SK-N-SH treated with all-trans-retinoic acid at 6 μM for 48 hours (cell line): ENCODE results near the gene PFKP.

Source experiments
- ATAC-seq: fragments of 200-7000 bp; cut with Tn5 transposase; 3 replicates; pipeline ENCODE4 v1.9.1; 2020; ENCODE audit warnings: mild to moderate bottlenecking, moderate library complexity
- ARNTL ChIP-seq: fragments of 450-650 bp; formaldehyde crosslinking; IDR thresholded peaks from 2 replicates; pipeline ENCODE4 v1.5.0; 2020; ENCODE audit warnings: low read depth, mild to moderate bottlenecking, moderate library complexity, borderline replicate concordance
- BACH2 ChIP-seq: fragments of 250-450 bp; sonication (Bioruptor Pico); IDR thresholded peaks from 2 replicates; pipeline ENCODE4 v1.9.0; 2021; ENCODE audit warnings: mild to moderate bottlenecking, borderline replicate concordance
- CREB5 ChIP-seq: fragments of 250-450 bp; sonication (Bioruptor Pico); IDR thresholded peaks from 2 replicates; pipeline ENCODE4 v1.5.1; 2020; ENCODE audit warnings: low read depth, mild to moderate bottlenecking, moderate library complexity
- CSDC2 ChIP-seq: fragments of 250-450 bp; sonication (Bioruptor Pico); IDR thresholded peaks from 2 replicates; pipeline ENCODE4 v1.5.0; 2020; ENCODE audit warnings: mild to moderate bottlenecking, moderate library complexity
- CSRNP3 ChIP-seq: fragments of 250-450 bp; sonication (Bioruptor Pico); IDR thresholded peaks from 2 replicates; pipeline ENCODE4 v1.5.1; 2021; ENCODE audit warnings: mild to moderate bottlenecking, moderate library complexity
- ESRRG ChIP-seq: fragments of 250-450 bp; sonication (Bioruptor Pico); IDR thresholded peaks from 2 replicates; pipeline ENCODE4 v1.6.1; 2021; ENCODE audit warnings: mild to moderate bottlenecking
- GLIS3 ChIP-seq: fragments of 250-450 bp; sonication (Bioruptor Pico); IDR thresholded peaks from 2 replicates; pipeline ENCODE4 v1.5.0; 2020; ENCODE audit warnings: mild to moderate bottlenecking, moderate library complexity
- ISL1 ChIP-seq: fragments of 250-450 bp; sonication (Bioruptor Pico); IDR thresholded peaks from 2 replicates; pipeline ENCODE4 v2.1.2; 2022; ENCODE audit warnings: mild to moderate bottlenecking, moderate library complexity
- OSR1 ChIP-seq: fragments of 250-450 bp; sonication (Bioruptor Pico); IDR thresholded peaks from 2 replicates; pipeline ENCODE4 v1.8.0; 2022; ENCODE audit warnings: moderate library complexity, mild to moderate bottlenecking, inconsistent platforms
- POU6F1 ChIP-seq: fragments of 250-450 bp; sonication (Bioruptor Pico); IDR thresholded peaks from 2 replicates; pipeline ENCODE4 v1.8.0; 2021; ENCODE audit warnings: low read depth, mild to moderate bottlenecking, moderate library complexity, borderline replicate concordance
- RARB ChIP-seq: fragments of 250-450 bp; sonication (Bioruptor Pico); IDR thresholded peaks from 2 replicates; pipeline ENCODE4 v1.8.0; 2021; ENCODE audit warnings: mild to moderate bottlenecking, moderate library complexity
- SNAI2 ChIP-seq: fragments of 250-450 bp; sonication (Bioruptor Pico); IDR thresholded peaks from 2 replicates; pipeline ENCODE4 v1.5.0; 2020; ENCODE audit warnings: mild to moderate bottlenecking, moderate library complexity
- TOX ChIP-seq: fragments of 250-450 bp; sonication (Bioruptor Pico); IDR thresholded peaks from 2 replicates; pipeline ENCODE4 v1.8.0; 2021; ENCODE audit warnings: mild to moderate bottlenecking, moderate library complexity, borderline replicate concordance
- ZC3H10 ChIP-seq: fragments of 250-450 bp; sonication (Bioruptor Pico); IDR thresholded peaks from 2 replicates; pipeline ENCODE4 v1.5.1; 2021; ENCODE audit warnings: mild to moderate bottlenecking, moderate library complexity
- ZFP3 ChIP-seq: fragments of 250-450 bp; sonication (Bioruptor Pico); IDR thresholded peaks from 2 replicates; pipeline ENCODE4 v1.5.0; 2020; ENCODE audit warnings: mild to moderate bottlenecking, moderate library complexity
- ZFP30 ChIP-seq: fragments of 450-650 bp; formaldehyde crosslinking; IDR thresholded peaks from 2 replicates; pipeline ENCODE4 v1.5.0; 2022; ENCODE audit warnings: mild to moderate bottlenecking, moderate library complexity
- ZNF565 ChIP-seq: fragments of 450-650 bp; formaldehyde crosslinking; conservative IDR thresholded peaks from 2 replicates; pipeline ENCODE4 v1.5.0; 2020; ENCODE audit warnings: low read depth, mild to moderate bottlenecking, moderate library complexity
- ZNF70 ChIP-seq: fragments of 450-650 bp; formaldehyde crosslinking; IDR thresholded peaks from 2 replicates; pipeline ENCODE4 v1.5.0; 2020; ENCODE audit warnings: mild to moderate bottlenecking, moderate library complexity
- ZNF8 ChIP-seq: fragments of 450-650 bp; formaldehyde crosslinking; IDR thresholded peaks from 2 replicates; pipeline ENCODE4 v1.5.0; 2020; ENCODE audit warnings: mild to moderate bottlenecking, moderate library complexity
- TF ChIP-seq, protein P1 (sequence below): fragments of 250-450 bp; sonication (Bioruptor Pico); IDR thresholded peaks from 2 replicates; pipeline ENCODE4 v1.5.0; 2020; ENCODE audit warnings: mild to moderate bottlenecking, moderate library complexity

The PFKP gene

GRCh38 chr10:3122034-3122433 is 54.7 kb downstream of the PFKP start:
- TF ChIP-seq, protein P1, sequence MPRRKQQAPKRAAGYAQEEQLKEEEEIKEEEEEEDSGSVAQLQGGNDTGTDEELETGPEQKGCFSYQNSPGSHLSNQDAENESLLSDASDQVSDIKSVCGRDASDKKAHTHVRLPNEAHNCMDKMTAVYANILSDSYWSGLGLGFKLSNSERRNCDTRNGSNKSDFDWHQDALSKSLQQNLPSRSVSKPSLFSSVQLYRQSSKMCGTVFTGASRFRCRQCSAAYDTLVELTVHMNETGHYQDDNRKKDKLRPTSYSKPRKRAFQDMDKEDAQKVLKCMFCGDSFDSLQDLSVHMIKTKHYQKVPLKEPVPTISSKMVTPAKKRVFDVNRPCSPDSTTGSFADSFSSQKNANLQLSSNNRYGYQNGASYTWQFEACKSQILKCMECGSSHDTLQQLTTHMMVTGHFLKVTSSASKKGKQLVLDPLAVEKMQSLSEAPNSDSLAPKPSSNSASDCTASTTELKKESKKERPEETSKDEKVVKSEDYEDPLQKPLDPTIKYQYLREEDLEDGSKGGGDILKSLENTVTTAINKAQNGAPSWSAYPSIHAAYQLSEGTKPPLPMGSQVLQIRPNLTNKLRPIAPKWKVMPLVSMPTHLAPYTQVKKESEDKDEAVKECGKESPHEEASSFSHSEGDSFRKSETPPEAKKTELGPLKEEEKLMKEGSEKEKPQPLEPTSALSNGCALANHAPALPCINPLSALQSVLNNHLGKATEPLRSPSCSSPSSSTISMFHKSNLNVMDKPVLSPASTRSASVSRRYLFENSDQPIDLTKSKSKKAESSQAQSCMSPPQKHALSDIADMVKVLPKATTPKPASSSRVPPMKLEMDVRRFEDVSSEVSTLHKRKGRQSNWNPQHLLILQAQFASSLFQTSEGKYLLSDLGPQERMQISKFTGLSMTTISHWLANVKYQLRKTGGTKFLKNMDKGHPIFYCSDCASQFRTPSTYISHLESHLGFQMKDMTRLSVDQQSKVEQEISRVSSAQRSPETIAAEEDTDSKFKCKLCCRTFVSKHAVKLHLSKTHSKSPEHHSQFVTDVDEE (CRISPR knock-in tag): no peak
- no peak for TF ChIP-seq BACH2 (CRISPR knock-in tag)
- TF ChIP-seq CREB5: no peak
- no peak for TF ChIP-seq ZFP30 (CRISPR knock-in tag)
- no peak for TF ChIP-seq ESRRG (CRISPR knock-in tag)
- no peak for TF ChIP-seq OSR1 (CRISPR knock-in tag)
- TF ChIP-seq ZFP3: no peak
- no peak for TF ChIP-seq TOX (CRISPR knock-in tag)
- TF ChIP-seq ZC3H10: no peak
- no peak for TF ChIP-seq ZNF8 (CRISPR knock-in tag)
- ATAC-seq: no peak

DNA sequence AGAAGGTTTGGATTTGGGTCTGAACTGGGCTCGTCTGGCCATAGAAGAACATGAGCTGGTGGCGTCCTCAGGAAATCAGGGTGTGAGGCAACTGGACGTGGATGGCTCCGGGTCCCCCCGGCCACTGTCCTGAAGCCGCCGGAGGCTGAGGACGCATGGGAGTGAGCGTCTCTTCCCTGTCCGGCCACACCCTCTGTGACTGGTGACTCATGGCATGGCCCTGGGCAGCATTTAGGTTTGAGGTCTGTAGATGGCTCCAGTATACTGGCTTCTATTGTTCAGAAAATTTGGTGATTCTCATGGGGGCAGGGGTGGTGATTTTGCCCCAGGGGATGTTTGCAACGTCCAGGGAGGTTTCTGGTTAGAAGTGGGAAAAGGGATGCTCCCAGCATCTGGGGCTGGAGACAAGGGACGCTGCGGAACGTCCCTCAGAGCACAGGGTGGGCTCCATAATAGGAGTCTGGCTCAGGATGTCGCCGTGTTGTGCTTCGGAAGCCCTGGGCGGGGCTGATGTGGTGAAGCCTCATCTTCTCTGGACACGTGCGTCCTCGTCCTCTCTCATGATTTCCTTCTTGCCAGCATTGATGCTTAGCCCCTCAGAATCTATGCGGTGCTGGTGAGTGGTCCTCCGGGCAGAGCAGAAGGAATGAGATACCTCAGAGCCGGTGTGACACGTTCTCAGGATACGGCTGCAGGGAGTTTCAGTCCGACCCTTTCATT is 55.3 kb downstream of the PFKP start:
- no peak for TF ChIP-seq ZNF565 (CRISPR knock-in tag)
- TF ChIP-seq ZNF70 (CRISPR knock-in tag): no peak
- TF ChIP-seq CSDC2 (CRISPR knock-in tag): no peak
- TF ChIP-seq ZC3H10: no peak
- no peak for TF ChIP-seq SNAI2 (CRISPR knock-in tag)
- no peak for TF ChIP-seq TOX (CRISPR knock-in tag)
- TF ChIP-seq ARNTL (CRISPR knock-in tag): no peak
- no peak for TF ChIP-seq ZNF8 (CRISPR knock-in tag)
- no peak for TF ChIP-seq RARB (CRISPR knock-in tag)
- no peak for ATAC-seq

DNA sequence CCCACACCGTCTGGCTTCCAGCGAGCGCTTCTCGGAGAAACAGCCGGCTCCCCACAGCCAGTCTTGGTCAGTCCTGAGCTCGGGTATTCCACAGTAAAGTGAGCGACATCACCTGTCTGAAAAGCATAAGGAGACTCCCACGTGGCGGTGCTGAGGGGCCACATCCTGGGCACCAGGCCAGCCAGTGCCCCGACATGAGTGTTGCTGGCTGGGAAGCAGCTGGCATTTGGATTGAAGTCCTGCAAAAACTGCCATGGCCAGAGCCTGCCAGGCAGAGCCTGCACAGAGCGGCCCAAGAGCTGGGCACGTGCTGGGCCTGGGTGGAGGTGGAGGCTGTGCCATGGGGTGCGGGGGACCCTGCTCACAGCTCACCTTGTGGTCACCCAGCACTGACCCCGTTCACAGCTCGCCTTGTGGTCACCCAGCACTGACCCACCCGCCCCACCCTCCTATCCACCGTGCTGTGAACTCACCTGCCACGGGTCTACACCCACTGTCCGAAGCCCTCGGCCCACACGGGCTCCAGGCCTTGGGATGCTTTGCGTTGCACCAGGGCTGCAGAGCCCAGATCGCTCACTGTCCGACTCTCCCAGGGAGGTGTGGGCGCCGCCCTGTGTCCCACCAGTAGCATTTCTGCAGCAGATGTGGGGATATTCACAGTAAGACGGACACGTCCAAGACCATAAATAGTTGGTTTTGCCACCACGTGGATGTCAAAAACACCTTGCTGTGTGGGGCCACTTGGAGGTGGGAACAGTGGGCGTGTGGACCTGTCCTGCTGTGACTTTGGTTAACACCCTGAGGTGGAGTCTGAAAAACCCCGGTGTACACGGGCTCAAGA is 56.4 kb downstream of the PFKP start:
- ATAC-seq: no peak
- TF ChIP-seq ZNF565 (CRISPR knock-in tag) (no peak), ISL1 (CRISPR knock-in tag) (no peak), SNAI2 (CRISPR knock-in tag) (no peak), TOX (CRISPR knock-in tag) (no peak)

DNA sequence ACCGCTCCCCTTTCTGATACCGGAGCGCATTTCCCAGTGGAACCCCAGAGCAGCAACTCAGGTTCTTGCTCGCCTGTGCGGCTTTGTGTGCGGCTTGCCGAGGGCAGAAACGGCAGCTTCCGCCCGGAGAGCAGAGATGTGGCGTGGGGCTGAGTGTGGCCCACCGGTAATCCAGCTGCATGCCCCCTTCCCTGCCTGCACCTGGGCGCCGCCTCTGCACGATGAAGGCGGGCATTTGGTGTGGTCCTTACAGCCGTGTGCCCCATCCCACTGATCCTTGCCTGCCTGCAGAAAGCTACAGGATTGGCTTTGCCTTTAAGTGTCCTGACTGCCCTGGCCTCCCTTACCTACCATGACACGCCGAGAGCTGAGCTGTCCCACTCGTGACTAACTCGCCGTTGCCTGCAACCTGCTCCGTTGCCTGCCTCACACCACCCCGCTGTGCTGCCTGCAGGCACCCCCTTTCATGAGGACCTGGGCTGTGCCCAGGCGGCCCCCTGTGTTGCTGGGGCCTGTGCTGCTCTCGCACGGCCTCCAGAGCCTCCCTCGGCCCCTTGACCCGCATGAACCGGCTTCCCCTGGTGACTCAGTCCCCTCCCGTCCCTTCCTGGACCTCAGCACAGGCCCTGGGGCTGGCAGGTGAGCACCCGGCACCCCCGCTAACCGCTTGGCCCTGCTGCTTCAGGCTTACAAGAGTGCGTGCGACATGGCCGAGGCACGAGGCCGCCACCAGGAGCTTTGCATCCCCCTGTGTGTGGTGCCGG is 57.2 kb downstream of the PFKP start:
- TF ChIP-seq ZC3H10: no peak
- no peak for TF ChIP-seq ARNTL (CRISPR knock-in tag)
- no peak for TF ChIP-seq GLIS3 (CRISPR knock-in tag)
- TF ChIP-seq POU6F1 (CRISPR knock-in tag): no peak
- TF ChIP-seq ZFP30 (CRISPR knock-in tag): no peak
- TF ChIP-seq, protein P1 (CRISPR knock-in tag): no peak
- no peak for TF ChIP-seq CSDC2 (CRISPR knock-in tag)
- TF ChIP-seq CSRNP3 (CRISPR knock-in tag): no peak

More for the DNA sequence above, 57.2 kb downstream of the PFKP start:
- no peak for ATAC-seq
